HL-60 (cell line): ENCODE measurements around the gene ADAM11.

Source experiments
- GABPA ChIP-seq: IDR thresholded peaks from 2 replicates; pipeline ENCODE4 v1.6.1; 2012; ENCODE audit warnings: low read depth
- POLR2AphosphoS5 ChIP-seq: IDR thresholded peaks from 2 replicates; pipeline ENCODE4 v1.6.1; 2012; ENCODE audit warnings: low read depth
- REST ChIP-seq: IDR thresholded peaks from 2 replicates; pipeline ENCODE4 v1.6.1; 2012; ENCODE audit warnings: low read depth; ENCODE audit not compliant: insufficient replicate concordance
- TF ChIP-seq, protein P1 (sequence below): IDR thresholded peaks from one replicate; pipeline ENCODE4 v1.5.1; 2011; ENCODE audit warnings: low read length, control low read depth, inconsistent platforms; ENCODE audit not compliant: insufficient read depth

DNA sequence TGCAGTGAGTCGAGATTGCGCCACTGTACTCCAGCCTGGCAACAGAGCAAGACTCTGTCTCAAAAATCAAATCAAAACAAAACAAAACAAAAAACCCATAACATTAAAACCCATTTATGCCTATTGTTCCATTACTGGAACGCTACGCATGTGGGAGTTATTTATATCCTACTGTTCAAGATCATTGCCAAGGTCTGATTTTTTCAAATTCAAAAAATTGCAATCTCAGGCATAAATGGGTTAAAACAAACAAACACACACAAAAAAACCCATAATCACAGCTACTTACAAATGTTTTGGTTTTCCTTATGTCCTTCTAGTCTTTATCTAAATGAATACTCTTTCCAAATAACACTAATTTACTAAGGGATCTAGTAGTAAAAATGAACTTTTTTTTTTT lies 53.5 kb downstream of the ADAM11 start:
- TF ChIP-seq POLR2AphosphoS5 (no peak), REST (no peak), GABPA (no peak)
- TF ChIP-seq, protein P1, sequence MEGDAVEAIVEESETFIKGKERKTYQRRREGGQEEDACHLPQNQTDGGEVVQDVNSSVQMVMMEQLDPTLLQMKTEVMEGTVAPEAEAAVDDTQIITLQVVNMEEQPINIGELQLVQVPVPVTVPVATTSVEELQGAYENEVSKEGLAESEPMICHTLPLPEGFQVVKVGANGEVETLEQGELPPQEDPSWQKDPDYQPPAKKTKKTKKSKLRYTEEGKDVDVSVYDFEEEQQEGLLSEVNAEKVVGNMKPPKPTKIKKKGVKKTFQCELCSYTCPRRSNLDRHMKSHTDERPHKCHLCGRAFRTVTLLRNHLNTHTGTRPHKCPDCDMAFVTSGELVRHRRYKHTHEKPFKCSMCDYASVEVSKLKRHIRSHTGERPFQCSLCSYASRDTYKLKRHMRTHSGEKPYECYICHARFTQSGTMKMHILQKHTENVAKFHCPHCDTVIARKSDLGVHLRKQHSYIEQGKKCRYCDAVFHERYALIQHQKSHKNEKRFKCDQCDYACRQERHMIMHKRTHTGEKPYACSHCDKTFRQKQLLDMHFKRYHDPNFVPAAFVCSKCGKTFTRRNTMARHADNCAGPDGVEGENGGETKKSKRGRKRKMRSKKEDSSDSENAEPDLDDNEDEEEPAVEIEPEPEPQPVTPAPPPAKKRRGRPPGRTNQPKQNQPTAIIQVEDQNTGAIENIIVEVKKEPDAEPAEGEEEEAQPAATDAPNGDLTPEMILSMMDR, result no peak
